Mammary epithelial cell (primary cell): ENCODE data around the gene RBM47.

Experiments
- EZH2 ChIP-seq: IDR thresholded peaks from 2 replicates; pipeline ENCODE4 v1.6.1; 2012; ENCODE audit warnings: low read length, inconsistent platforms, borderline replicate concordance
- TF ChIP-seq, protein P1 (sequence below), 2 donors: IDR thresholded peaks in 1 of 2; conservative IDR thresholded peaks in 1 of 2; 2 replicates each; pipeline ENCODE4 v1.5.1; 2011 to 2012; ENCODE audit warnings: inconsistent platforms in 2 of 2, low read length in 2 of 2, mild to moderate bottlenecking in 2 of 2, control low read depth in 1 of 2, low read depth in 1 of 2; ENCODE audit not compliant: insufficient read depth in 1 of 2; ENCODE audit errors: extremely low read depth in 1 of 2

DNA sequence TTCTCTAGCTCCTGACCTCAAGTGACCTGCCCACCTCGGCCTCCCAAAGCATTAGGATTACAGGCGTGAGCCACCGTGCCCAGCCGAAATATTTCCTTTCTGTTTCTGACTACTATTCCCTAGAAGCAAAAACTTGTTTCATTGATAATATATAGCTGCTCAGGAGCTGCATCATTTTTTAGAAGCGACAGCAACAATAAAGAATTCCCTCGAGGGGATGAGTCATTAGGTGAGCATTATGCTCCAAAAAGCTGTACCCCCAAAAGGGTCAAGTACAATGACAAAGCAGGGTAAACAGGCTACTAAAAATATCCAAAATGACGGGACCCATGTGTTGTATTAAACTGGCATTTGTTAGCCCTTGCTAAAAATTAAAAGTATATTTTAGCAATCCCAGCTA is 67.0 kb downstream of the RBM47 start:
- TF ChIP-seq, protein P1, sequence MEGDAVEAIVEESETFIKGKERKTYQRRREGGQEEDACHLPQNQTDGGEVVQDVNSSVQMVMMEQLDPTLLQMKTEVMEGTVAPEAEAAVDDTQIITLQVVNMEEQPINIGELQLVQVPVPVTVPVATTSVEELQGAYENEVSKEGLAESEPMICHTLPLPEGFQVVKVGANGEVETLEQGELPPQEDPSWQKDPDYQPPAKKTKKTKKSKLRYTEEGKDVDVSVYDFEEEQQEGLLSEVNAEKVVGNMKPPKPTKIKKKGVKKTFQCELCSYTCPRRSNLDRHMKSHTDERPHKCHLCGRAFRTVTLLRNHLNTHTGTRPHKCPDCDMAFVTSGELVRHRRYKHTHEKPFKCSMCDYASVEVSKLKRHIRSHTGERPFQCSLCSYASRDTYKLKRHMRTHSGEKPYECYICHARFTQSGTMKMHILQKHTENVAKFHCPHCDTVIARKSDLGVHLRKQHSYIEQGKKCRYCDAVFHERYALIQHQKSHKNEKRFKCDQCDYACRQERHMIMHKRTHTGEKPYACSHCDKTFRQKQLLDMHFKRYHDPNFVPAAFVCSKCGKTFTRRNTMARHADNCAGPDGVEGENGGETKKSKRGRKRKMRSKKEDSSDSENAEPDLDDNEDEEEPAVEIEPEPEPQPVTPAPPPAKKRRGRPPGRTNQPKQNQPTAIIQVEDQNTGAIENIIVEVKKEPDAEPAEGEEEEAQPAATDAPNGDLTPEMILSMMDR (conservative IDR thresholded peaks at IDR 0.05 in 1 of 2, IDR thresholded peaks at IDR 0.05 in 1 of 2; ENCODE audit: extremely low read depth in 1 of 2, insufficient read depth in 1 of 2, low read depth in 1 of 2, low read length in 2 of 2): no peak
- TF ChIP-seq EZH2: no peak
